ENCODE measurements around the gene LCN12. TPM values are rescaled to one million over a fixed set of nuclear protein-coding genes. Genes with fewer than 3 reads are reported as not detected.

The LCN12 gene
- total RNA-seq, 4 donors from 2014 or later: not detected

DNA sequence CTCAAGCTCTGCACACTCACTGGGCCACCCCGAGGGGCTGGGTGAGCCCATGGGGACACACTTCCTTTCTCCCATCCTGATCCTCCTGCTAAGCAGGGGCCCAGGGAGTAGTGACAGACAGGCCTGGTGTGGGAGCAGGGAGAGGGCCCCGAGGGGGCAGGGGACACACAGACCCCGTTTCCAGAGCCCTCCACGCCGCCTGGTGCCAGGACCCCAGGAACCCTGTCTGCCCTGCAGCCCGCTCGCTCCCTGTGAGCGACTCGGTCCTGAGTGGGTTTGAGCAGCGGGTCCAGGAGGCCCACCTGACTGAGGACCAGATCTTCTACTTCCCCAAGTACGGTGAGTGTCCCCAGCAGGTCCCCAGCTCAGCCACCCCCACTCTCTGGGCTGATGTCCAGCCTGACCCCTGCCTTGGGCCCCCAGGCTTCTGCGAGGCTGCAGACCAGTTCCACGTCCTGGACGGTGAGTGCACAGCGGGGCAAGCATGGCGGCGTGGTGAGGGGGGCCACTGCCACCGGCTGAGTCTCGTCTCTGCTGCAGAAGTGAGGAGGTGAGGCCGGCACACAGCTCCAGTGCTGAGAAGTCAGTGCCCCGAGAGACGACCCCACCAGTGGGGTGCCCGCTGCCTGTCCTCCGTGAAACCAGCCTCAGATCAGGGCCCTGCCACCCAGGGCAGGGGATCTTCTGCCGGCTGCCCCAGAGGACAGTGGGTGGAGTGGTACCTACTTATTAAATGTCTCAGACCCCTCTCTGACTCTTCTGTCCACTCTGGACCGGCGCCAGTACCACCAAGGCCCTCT is 5.6 kb upstream of the LCN12 start:
- TF ChIP-seq EP300 (IDR thresholded peaks at IDR 0.05) (no peak), POLR2AphosphoS5 (IDR thresholded peaks at IDR 0.05) (no peak), CTCF (IDR thresholded peaks at IDR 0.05) (no peak), POLR2A (IDR thresholded peaks at IDR 0.05; ENCODE audit: low read depth) (no peak)
- intact Hi-C loops (cut with DNase I): loop anchor here (5.0 kb wide), 2 partner anchors 46 to 91 kb away; partner anchors contain the start of gene PAXX
- WGBS: 86% methylated on average over 15 of the region's 27 CpGs
- peaks cover 0 to 3% (median 0%) of the 10 kb centered on the region in 4 donors for H3K27me3 ChIP-seq
- H3K9me3 ChIP-seq: no peaks in the 10 kb centered on the region
- no peak for DNase-seq (ENCODE audit: extremely low spot score)
- no peak overlapping the region for H3K4me3 ChIP-seq
- H3K4me1 ChIP-seq: peaks cover 44 to 68% (median 52%) of the 10 kb centered on the region in 4 donors
- H3K27ac ChIP-seq (replicated peaks in 1 of 4): no peak overlapping the region
- peaks cover 18 to 19% (median 18%) of the 10 kb centered on the region in 4 donors for H3K36me3 ChIP-seq

- Histone ChIP-seq H3K4me1 (peaks cover 44 to 59% (median 51%) of the 10 kb centered on the region in 4 donors), H3K27me3 (peaks cover 0 to 3% (median 0%) of the 10 kb centered on the region in 4 donors), H3K27ac (replicated peaks in 1 of 4) (no peak overlapping the region), H3K4me3 (no peak overlapping the region), H3K9me3 (no peaks in the 10 kb centered on the region), H3K36me3 (peaks cover 9 to 10% (median 10%) of the 10 kb centered on the region in 4 donors)
- no peak for DNase-seq (ENCODE audit: extremely low spot score)
- TF ChIP-seq EP300 (IDR thresholded peaks at IDR 0.05) (no peak), POLR2A (IDR thresholded peaks at IDR 0.05; ENCODE audit: low read depth) (no peak)
- 59% methylated on average over 25 of the region's 26 CpGs for WGBS
- intact Hi-C loops (cut with DNase I): loop anchor here (5.0 kb wide), 2 partner anchors 45 to 90 kb away; partner anchors contain the start of gene PAXX
Observed at GRCh38 chr9:136947028-136947891, 4.8 kb upstream of the LCN12 start.

DNA sequence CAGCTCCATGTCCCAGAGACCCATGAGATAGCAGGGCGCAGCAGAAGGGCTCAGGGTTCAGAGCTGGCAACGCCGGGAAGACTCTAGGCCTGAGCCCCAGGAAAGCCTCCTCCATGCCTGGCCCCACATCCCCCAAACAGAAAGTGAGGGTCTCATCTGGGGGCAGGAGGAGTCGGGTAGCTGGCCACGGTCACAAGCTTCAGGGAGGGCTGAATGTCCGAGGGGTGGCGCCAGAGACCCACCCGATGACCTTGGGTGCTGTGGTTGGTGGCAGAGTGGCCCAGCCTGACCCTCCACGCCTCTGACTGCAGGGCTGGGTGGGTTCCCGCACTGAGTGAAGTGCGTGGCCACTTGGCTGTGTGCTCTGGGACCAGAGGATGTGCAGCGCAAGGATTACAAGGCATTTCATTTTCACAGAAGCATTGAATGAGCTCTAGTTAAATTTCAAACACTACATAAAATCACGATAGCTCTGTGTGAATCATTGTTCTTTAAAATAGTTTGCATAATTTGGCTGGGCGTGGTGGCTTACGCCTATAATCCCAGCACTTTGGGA is 4.0 kb upstream of the LCN12 start:
- DNase-seq (ENCODE audit: extremely low spot score): no peak
- Histone ChIP-seq H3K36me3 (peaks cover 2 to 3% (median 2%) of the 10 kb centered on the region in 4 donors), H3K9me3 (no peaks in the 10 kb centered on the region), H3K27ac (replicated peaks in 1 of 4) (no peak overlapping the region), H3K4me3 (no peak overlapping the region), H3K4me1 (peaks cover 36 to 52% (median 43%) of the 10 kb centered on the region in 4 donors), H3K27me3 (peaks cover 0 to 3% (median 0%) of the 10 kb centered on the region in 4 donors)
- TF ChIP-seq CTCF (IDR thresholded peaks at IDR 0.05) (peak; percentile 21 to 39 (median 27)), POLR2AphosphoS5 (IDR thresholded peaks at IDR 0.05) (no peak)
- intact Hi-C loops (cut with DNase I): loop anchor here (5.0 kb wide), 2 partner anchors 44 to 89 kb away; partner anchors contain the start of gene PAXX
- 66% methylated on average over 10 of the region's 15 CpGs for WGBS

- Histone ChIP-seq H3K4me3 (peak overlapping the region; percentile 77 to 92 (median 84)), H3K36me3 (no peaks in the 10 kb centered on the region), H3K9me3 (no peaks in the 10 kb centered on the region), H3K27ac (replicated peaks in 1 of 4) (peak overlapping the region; percentile 86 to 92 (median 90)), H3K4me1 (peaks cover 30 to 44% (median 35%) of the 10 kb centered on the region in 4 donors), H3K27me3 (no peaks in the 10 kb centered on the region)
- 18% methylated on average over 20 of the region's 22 CpGs for whole genome bisulfite sequencing
- intact Hi-C loops (cut with DNase I): loop anchor here (5.0 kb wide), 2 partner anchors 43 to 88 kb away; partner anchors contain the start of gene PAXX
- DNase-seq (ENCODE audit: extremely low spot score): no peak
- no peak for TF ChIP-seq POLR2A (IDR thresholded peaks at IDR 0.05; ENCODE audit: low read depth)
- TF ChIP-seq EP300 (IDR thresholded peaks at IDR 0.05): no peak
- TF ChIP-seq POLR2AphosphoS5 (IDR thresholded peaks at IDR 0.05): no peak
- no peak for TF ChIP-seq CTCF (IDR thresholded peaks at IDR 0.05)
Observed at GRCh38 chr9:136949239-136949816, 2.7 kb upstream of the LCN12 start.
